ENCODE measurements around the gene CPM.
"Not testable (repeated sequence)": the region's sequence is repeated elsewhere in the genome, so short reads cannot be mapped to it uniquely, and the experiment has no call there.

The CPM gene

DNA sequence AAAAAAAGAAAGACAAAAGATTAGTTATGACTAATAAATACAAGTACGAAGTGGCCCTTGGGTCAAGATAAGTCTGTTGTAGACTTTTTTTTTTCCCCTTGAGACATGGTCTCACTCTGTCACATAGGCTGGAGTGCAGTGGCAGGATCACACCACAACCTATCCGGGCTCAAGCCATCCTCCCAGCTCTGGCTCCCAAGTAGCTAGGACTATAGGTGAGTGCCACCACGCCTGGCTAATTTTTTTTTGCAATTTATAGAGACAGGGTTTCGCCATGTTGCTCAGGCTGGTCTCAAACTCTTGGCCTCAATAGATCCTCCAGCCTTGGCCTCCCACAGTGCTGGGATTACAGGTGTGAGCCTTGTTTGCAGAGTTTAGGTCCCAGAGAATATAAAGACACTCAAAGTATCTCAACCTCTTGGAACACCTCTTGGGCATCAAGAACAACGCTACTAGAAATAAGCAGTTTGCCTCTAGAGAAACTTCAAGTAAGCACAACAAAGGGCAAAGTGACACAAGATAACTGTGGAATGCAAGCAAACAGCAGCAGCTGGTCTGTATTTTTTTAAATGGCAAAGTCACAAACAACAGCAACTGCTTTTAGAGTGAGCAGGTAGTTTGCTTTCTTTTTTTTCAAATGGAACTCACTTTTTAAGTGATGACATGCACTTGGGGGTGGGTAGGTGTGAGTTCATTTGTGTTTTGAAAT, 128.9 kb downstream of the CPM start:
- DNase-seq = no peak

DNA sequence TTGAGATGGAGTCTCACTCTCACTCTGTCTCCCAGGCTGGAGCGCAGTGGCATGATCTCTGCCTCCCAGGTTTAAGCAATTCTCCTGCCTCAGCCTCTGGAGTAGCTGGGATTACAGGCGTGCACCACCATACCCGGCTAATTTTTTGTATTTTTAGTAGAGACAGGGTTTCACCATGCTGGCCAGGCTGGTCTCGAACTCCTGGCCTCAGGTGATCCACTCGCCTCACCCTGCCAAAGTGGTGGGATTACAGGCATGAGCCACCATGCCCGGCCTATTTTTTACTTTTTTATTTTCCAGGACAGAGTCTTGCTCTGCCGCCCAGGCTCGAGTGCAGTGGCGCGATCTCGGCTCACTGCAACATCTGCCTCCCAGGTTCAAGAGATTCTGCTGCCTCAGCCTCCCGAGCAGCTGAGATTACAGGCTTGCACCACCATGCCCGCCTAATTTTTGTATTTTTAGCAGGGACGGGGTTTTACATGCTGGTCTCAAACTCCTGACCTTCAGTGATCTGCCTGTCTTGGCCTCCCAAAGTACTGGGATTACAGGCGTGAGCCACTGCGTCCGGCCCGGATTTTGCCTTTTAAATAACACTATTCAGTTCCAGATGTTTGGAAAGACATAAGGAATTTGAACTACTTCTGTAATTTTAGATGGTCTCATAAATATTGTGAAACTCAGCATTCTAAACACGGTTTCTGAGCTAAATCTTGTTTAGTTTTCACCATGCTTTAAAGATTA, 129.9 kb downstream of the CPM start:
- not testable (repeated sequence) for DNase-seq

DNA sequence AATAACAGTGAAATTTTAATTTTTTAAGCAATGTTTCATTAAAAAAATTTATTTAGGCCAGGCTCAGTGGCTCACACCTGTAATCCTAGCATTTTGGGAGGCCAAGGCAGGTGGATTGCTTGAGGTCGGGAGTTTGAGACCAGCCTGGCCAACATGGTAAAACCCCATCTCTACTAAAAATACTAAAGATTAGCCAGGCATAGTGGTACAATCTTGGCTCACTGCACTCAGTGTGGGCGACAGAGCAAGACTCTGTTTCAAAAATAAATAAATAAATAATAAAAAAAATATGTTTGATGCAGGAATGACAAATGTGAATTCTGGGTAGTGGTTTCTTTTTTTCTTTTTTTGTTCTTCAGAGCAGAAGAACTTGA, 130.6 kb downstream of the CPM start:
- not testable (repeated sequence) for DNase-seq
